Loucy (cell line): ENCODE measurements around the gene KCNJ3.

Experiments
- H2AFZ ChIP-seq: fragments of 200-600 bp; sonication (generic); 2 replicates; pipeline ENCODE4 v1.6.0; 2016; ENCODE audit warnings: antibody characterized with exemption, mild to moderate bottlenecking, low read length, moderate library complexity
- H3F3A ChIP-seq: fragments of 200-600 bp; 2 replicates; pipeline ENCODE4 v1.6.0; 2016; ENCODE audit warnings: antibody characterized with exemption, low read depth, mild to moderate bottlenecking
- H3K27me3 ChIP-seq: fragments of 200-600 bp; sonication (generic); 2 replicates; pipeline ENCODE4 v1.6.1; 2014; ENCODE audit warnings: low read length, mild to moderate bottlenecking; ENCODE audit not compliant: insufficient read depth, poor library complexity, severe bottlenecking
- H3K36me3 ChIP-seq: fragments of 200-600 bp; sonication (generic); 2 replicates; pipeline ENCODE4 v1.6.1; 2016; ENCODE audit warnings: low read length; ENCODE audit not compliant: insufficient read depth
- H3K4me1 ChIP-seq: fragments of 200-600 bp; sonication (generic); 2 replicates; pipeline ENCODE4 v1.5.1; 2014; ENCODE audit warnings: low read length, mild to moderate bottlenecking; ENCODE audit not compliant: insufficient read depth, poor library complexity, severe bottlenecking
- H3K4me2 ChIP-seq: fragments of 200-600 bp; sonication (generic); 2 replicates; pipeline ENCODE4 v1.6.0; 2014; ENCODE audit warnings: antibody characterized with exemption, low read length, low read depth, mild to moderate bottlenecking; ENCODE audit not compliant: poor library complexity, severe bottlenecking
- H3K4me3 ChIP-seq: fragments of 200-600 bp; sonication (generic); 2 replicates; pipeline ENCODE4 v1.5.1; 2014; ENCODE audit warnings: low read length, mild to moderate bottlenecking, mixed read lengths; ENCODE audit not compliant: poor library complexity, severe bottlenecking
- H3K79me2 ChIP-seq: fragments of 200-600 bp; sonication (generic); 2 replicates; pipeline ENCODE4 v1.6.1; 2014; ENCODE audit warnings: low read length; ENCODE audit not compliant: insufficient read depth
- H3K9ac ChIP-seq: fragments of 200-600 bp; sonication (generic); 2 replicates; pipeline ENCODE4 v1.6.0; 2014; ENCODE audit warnings: mild to moderate bottlenecking, low read depth, low read length, moderate library complexity; ENCODE audit not compliant: poor library complexity, severe bottlenecking
- H3K9me2 ChIP-seq: fragments of 200-600 bp; sonication (generic); replicated peaks from 2 replicates; pipeline ENCODE4 v1.6.1; 2016; ENCODE audit warnings: low read depth, low read length, mixed read lengths
- H3K9me3 ChIP-seq: fragments of 200-600 bp; sonication (generic); 2 replicates; pipeline ENCODE4 v1.6.1; 2014; ENCODE audit warnings: mild to moderate bottlenecking, antibody characterized with exemption, low read length, low read depth; ENCODE audit not compliant: insufficient read depth
- H4K20me1 ChIP-seq: fragments of 200-600 bp; sonication (generic); 2 replicates; pipeline ENCODE4 v1.6.0; 2014; ENCODE audit warnings: antibody characterized with exemption, low read length, mild to moderate bottlenecking; ENCODE audit not compliant: insufficient read depth, poor library complexity, severe bottlenecking
- EZH2phosphoT487 ChIP-seq: fragments of 200-600 bp; IDR thresholded peaks from 2 replicates; pipeline ENCODE4 v1.6.1; 2018; ENCODE audit warnings: antibody characterized with exemption, mild to moderate bottlenecking, moderate library complexity, borderline replicate concordance
- TF ChIP-seq, protein P1 (sequence below): fragments of 200-600 bp; sonication (generic); conservative IDR thresholded peaks from 2 replicates; pipeline ENCODE4 v1.5.1; 2014; ENCODE audit warnings: mild to moderate bottlenecking, antibody characterized with exemption, low read length

Gene KCNJ3

DNA sequence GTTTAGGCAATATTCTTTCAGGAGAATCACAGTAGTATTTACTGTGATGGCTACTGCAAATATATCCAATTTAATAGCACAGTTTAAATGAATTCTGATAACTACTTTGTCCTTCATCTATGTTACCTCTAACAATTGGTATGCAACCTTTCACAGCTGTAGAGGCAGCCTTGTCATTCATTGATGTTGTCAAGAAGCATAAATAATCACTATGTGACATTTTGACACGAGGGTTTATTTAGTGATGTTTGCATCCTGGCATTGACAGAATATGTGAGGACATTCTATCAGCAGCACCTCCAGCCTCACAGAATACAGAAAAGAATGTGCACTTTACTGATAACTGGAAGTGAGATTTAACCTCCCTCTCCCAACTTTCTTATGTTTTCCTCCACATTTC, 9.3 kb upstream of the KCNJ3 start:
- Histone ChIP-seq H3K79me2 (no peaks in the 10 kb centered on the region), H3K9me2 (no peaks in the 10 kb centered on the region), H3F3A (no peaks in the 10 kb centered on the region), H3K9ac (no peak overlapping the region), H2AFZ (no peak overlapping the region), H3K9me3 (no peaks in the 10 kb centered on the region), H3K4me1 (peaks cover 4% of the 10 kb centered on the region), H3K4me2 (no peak overlapping the region), H3K4me3 (no peak overlapping the region), H3K27me3 (no peaks in the 10 kb centered on the region), H4K20me1 (no peaks in the 10 kb centered on the region), H3K36me3 (no peaks in the 10 kb centered on the region)
- TF ChIP-seq EZH2phosphoT487 = no peak
- TF ChIP-seq, protein P1, sequence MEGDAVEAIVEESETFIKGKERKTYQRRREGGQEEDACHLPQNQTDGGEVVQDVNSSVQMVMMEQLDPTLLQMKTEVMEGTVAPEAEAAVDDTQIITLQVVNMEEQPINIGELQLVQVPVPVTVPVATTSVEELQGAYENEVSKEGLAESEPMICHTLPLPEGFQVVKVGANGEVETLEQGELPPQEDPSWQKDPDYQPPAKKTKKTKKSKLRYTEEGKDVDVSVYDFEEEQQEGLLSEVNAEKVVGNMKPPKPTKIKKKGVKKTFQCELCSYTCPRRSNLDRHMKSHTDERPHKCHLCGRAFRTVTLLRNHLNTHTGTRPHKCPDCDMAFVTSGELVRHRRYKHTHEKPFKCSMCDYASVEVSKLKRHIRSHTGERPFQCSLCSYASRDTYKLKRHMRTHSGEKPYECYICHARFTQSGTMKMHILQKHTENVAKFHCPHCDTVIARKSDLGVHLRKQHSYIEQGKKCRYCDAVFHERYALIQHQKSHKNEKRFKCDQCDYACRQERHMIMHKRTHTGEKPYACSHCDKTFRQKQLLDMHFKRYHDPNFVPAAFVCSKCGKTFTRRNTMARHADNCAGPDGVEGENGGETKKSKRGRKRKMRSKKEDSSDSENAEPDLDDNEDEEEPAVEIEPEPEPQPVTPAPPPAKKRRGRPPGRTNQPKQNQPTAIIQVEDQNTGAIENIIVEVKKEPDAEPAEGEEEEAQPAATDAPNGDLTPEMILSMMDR = no peak

DNA sequence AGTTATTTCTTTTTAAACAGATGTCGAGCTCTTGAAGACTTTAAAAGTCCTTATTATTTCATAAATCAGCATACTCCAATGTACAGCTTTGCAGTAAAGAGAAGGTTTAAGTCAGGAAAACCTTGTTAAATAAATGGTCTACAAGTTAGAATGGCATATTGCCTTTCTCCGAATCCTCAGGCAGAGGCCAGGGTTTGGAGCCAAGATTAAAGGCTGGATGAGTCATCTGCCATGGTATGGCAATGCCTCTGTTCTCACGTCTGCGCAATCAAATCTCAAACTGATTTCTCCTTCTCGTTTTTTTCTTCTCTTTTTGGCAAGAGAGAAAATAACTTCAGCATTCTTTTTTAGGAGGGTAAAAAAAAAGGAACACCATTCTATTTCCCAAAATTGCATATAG, 5.6 kb upstream of the KCNJ3 start:
- Histone ChIP-seq H3K79me2 (no peaks in the 10 kb centered on the region), H3K36me3 (no peaks in the 10 kb centered on the region), H3K4me3 (no peak overlapping the region), H3K9ac (no peak overlapping the region), H3K9me3 (no peaks in the 10 kb centered on the region), H3K9me2 (no peaks in the 10 kb centered on the region), H3K4me1 (no peaks in the 10 kb centered on the region), H3F3A (no peaks in the 10 kb centered on the region), H4K20me1 (no peaks in the 10 kb centered on the region), H3K27me3 (no peaks in the 10 kb centered on the region), H3K4me2 (no peak overlapping the region), H2AFZ (no peak overlapping the region)
- no peak for TF ChIP-seq EZH2phosphoT487
- TF ChIP-seq, protein P1 = no peak

DNA sequence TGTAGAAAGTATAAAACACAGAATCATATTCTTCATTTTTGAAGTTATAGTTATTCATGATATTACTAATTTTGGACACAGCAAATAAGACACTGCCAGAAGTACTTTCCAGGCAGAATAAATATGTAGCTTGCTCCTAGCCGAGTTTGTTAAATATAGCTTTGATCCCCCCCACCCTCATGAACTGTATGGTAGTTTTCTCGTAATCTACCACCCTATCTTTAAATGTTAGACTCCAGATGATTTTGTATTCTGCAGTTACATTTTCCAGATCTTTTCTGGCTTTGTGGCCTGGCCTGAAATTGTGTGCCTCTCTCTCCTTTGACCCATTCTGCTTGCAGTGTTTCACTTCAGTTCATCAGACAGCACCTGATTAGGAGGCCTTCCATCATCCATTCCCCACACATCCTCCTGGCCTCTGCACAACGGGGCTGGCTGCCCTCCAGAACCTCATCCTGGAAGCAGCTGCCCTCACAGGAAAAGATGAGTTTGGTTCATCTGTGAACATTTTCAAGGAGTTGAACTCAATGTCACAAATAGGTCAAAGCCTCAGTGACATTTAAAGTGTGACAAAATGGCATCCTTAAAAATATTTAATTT, 4.7 kb upstream of the KCNJ3 start:
- Histone ChIP-seq H4K20me1 (no peaks in the 10 kb centered on the region), H3K9ac (no peak overlapping the region), H3K27me3 (no peaks in the 10 kb centered on the region), H3F3A (no peaks in the 10 kb centered on the region), H3K4me1 (no peaks in the 10 kb centered on the region), H3K9me3 (no peaks in the 10 kb centered on the region), H3K79me2 (no peaks in the 10 kb centered on the region), H2AFZ (no peak overlapping the region), H3K36me3 (no peaks in the 10 kb centered on the region), H3K9me2 (no peaks in the 10 kb centered on the region), H3K4me2 (no peak overlapping the region), H3K4me3 (no peak overlapping the region)
- TF ChIP-seq, protein P1 = no peak
- no peak for TF ChIP-seq EZH2phosphoT487
